GM19025 (cell line): ENCODE results near the gene CRY2.

ENCODE experiments used
- ATAC-seq: cut with Tn5 transposase; IDR thresholded peaks from one replicate; pipeline ENCODE4 v1.9.1; 2021; ENCODE audit warnings: mild to moderate bottlenecking, low read depth, moderate library complexity; ENCODE audit not compliant: unreplicated experiment

CRY2 gene

DNA sequence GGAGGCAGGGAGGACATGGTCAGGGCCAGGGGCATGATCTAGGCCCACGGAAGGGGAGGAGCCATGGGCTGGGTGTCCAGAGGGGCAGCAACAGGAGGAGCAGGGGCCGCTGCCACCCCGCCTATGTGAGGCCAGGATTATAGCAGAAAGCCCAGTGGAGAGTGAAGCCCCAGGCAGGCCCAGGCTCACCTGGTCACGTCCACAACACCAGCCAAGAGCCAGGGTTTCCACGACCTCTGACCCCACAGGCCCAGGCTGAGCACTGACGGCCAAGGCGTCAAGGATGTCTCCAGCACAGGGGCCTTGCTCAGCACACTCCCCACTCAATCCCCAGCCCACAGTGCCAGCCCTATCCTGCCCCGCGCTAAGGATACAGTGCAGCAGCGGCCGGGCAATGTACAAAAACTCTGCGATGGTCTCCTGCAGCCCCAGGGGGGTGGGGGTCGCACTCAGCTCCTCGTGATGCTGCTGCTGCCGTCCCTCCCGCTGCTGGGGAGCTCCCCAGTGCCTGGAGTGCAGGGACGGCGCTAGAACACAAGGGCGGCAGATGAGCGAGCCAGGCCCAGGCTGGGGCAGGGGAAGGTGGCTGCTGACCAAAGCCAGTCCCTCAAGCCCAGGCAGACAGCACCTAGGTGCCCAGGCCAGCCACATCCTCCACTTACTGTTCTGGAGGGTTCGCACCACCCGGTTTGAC, 66.8 kb downstream of the CRY2 start:
- ATAC-seq, result no peak

DNA sequence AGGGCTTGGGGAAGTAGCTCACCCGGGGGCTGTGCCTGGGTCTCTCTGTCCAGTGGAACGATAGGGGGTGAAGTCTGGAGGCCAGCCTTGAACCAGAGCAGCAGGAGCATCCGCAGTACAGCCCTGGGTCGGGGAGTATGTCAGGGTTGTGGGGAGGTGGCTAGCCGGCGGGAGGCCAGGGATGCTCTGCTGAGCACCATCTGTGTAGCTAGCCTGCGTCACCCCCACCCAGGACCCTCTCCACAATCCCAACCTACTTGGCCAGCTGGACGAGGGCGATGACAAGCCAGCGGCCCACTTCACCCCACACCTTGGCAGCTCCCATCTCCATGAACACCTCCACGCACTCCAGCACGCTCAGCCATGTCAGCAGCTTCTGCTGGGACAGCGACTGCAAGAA, 68.2 kb downstream of the CRY2 start:
- ATAC-seq, result no peak

DNA sequence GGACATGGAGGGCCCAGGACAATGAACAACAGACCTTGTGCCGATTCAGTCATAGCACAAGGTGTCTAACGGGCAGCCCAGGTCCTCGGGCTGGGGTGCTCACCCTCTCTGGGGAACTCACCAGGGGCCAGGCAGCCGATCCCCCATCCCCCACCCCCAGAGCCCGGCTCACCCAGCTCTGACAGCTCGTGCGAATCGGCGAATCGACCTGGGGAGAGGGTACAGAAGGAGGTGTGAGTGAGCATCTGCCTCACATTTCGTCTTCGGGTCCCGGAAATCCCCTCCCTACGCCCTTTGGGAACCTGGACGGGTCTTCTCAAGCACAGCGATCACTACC, 70.0 kb downstream of the CRY2 start:
- no peak for ATAC-seq

DNA sequence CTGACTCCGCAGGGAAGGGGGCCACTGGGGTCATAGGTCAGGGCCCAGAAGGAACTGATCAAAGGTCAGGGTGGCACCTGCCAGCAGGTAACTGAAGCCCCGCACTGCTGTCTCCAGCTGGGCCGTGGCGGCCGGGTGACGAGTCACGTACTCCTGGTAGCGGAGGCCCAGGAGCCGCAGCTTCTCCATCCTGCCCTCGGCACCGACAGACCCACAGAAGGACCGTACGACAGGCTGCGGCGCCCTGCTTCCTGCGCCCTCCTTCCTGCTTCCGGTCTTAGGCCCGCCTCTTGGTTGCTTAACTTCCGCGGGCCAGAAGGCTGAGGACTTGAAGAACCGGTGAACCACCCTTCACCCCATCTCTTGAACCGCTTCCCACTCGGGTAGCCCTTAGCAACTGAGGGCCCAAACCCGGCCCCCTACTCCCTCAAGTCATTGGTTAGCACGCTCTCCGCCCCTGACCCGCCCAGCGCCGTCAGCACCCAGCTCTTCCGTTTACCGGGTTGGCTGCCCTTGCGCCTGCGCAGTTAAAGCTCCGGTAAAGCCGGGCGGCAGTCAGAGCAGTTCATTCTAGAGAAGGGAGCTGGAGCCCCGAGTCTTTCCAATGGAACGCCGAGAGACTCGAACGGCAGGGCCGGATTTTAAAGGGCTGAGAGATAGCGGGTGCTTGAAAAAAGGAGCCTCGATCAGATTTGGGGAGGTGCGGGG, 70.5 kb downstream of the CRY2 start, which contains the start of gene PEX16:
Gene PEX16, minus strand, starts transcription at position 255 of the 708 bp plus-strand sequence. Its CDS starts 66 bp downstream, at position 189.
- peak; percentile 86 for ATAC-seq

DNA sequence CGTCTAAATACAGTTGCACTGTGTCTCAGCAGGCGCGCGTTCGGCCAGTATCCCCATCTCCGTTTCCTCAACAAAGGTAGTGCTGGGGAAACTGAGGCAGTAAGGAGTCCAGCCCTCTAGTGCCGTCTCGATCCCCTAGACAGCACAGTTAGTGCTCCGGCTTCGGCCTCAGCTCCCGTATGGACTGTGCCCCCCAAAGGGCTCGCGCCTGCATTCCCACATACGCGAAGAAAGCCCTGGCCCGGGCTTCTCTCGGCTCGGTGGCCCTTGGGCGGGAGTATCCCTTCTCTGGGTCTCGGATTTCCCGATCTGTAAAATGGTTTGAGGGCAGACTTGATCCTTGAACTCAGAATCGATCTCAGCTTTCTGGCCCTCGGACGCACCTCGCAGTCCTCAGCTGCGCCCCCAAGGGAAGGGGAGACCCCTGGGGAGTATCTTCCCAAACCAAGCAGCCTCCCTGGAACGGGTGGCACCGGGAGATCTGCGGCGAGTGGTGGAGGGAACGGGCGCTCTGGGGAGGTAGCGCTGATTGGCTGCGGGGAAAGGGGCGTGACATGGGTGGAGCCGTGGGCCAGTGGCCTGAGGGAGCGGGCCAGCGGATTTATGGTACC, 71.2 kb downstream of the CRY2 start:
- ATAC-seq, result no peak

DNA sequence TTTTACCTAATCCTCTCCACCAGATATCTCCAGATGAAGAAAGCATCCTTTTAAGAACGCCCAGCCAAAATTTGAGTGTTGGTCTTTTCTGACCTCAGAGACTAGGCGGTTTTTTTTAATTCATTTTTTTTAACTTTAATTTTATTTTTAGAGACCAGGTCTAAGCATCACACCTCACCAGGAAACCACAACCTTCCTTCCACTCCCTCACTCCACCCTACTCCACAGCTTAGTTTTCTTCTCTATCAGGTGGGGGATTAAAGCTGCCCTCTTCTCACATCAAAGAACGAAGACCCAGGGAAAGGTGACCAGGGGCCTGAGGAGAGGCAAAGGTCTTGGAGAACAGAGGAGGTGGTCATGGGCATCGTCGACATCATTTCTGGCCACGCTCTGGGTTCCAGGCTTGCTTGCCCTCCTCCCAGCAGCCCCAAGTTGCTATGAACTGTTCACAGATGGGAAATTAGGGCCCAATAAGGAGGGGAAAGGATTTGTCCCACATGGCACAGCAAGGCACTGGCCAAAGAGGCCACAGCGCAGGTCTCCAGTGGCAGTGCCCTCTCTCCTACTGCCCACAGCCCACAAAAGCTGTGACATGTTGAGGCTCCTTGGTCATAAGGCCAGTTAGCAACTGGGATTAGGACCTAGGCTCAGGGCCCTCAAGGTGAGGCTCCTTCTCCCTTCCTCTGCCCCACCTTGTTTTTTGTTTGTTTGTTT, 71.8 kb downstream of the CRY2 start:
- no peak for ATAC-seq

DNA sequence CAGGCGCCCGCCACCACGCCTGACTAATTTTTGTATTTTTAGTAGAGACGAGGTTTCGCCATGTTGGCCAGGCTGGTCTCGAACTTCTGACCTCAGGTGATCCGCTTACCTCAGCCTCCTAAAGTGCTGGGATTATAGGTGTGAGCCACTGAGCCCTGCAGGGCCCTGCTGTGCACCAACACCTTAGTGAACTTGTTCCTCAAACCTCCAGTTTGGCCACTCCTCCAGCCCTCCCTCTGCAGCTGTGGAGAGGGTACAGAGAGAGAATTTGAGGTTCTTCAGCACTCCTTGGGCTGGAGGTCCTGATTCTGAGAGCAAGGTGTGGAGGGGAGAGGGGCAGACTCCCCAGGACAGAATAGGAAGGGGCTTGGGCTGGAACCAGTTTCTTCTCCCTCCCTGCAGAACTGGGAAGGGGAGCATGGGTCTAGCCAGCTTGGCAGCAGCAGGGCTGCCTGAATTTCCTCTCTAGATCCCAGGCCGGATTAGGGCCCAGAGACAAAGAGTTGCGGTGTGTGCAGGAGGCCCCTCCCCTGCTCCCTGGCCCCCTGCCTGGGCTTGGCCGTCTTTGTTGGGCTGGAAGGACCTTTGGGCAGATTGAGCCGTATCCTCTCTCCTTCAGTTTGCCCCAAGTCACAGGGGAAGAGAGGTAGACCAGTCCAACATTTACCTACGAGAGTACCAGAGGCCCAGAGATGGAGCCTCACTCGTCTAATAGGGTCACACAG, 72.7 kb downstream of the CRY2 start:
- no peak for ATAC-seq

DNA sequence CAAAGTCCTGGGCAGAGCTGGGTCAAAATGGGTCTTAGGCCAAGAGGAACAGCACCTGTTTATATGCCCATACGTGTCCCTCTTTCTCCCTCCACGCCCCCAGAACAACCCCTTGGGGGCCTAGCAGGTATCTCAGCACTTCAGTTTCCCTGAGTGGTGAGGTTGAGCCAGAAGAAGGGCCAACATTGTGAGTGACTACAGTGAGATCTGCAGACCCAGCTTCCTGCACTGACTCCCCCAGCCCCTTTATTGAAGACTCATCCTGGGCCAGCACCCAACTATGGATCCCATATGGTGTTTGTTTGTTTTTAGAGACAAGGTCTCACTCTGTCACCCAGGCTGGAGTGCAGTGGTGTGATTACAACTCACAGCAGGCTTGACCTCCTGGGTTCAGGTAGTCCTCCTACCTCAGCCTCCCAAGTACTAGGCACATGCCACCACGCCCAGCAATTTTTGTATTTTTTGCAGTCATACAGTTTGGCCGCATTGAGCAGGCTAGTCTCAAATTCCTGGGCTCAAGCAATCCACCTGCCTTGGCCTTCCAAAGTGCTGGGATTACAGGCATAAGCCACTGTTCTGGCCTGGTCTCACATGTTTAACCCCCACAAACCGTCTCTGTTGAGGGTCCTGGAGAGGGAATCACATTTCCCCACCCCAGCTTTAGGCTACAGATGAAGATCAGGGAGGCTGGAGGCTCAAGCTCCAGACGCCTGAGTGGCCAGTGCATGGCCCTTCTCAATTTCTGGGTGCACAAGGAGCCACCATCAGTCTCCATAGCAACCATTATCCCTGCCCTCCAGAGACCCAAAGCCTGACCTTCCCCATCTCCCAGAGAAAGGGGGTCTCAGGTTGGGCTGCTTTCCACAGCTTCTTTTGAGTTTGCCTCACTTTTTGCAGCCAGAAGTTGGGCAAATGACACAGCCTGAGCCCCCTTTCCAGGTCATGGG, 73.5 kb downstream of the CRY2 start:
- ATAC-seq, result no peak

DNA sequence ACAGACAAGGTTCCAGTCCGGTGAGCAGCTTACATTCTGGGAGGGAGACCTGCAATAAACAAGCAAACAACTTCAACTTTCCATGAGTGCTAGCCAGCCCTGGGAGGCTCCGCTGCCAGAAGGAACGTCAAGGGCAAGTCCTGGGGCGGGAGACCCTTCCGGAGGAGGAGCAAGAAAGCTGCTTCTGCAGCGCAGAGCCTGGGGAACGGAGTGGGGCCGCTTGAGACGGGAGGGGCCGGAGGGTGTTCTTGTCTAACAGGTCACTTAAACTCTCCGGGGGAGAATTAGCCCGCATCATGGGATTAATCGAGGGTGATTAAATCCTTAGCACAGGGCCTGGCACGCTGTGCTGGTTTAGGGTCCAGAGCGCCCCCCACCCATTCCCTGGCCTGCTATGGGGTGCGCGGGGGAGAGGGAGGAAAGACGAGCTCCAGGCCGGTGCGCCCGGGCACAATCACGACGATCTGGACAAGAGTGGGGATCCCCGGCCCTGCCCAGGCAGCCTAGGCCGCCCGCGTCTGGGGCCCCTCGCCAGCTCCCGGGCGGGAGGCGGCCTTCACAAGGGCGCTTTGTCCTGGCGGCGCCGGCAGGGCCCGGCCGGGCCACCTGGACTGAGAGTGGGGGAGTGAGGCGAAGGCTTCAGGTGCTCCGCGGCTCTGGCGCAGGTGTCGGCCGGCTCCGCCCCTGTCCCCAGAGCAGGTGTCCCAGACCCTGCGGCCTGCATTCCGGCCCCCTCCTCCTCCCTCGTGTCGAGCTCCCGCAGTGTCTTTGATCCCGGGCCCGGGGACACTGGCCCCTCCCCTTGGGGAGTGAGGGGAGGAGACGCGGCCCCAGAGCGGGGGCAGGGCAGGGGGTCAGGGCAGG, 74.5 kb downstream of the CRY2 start:
- no peak for ATAC-seq

DNA sequence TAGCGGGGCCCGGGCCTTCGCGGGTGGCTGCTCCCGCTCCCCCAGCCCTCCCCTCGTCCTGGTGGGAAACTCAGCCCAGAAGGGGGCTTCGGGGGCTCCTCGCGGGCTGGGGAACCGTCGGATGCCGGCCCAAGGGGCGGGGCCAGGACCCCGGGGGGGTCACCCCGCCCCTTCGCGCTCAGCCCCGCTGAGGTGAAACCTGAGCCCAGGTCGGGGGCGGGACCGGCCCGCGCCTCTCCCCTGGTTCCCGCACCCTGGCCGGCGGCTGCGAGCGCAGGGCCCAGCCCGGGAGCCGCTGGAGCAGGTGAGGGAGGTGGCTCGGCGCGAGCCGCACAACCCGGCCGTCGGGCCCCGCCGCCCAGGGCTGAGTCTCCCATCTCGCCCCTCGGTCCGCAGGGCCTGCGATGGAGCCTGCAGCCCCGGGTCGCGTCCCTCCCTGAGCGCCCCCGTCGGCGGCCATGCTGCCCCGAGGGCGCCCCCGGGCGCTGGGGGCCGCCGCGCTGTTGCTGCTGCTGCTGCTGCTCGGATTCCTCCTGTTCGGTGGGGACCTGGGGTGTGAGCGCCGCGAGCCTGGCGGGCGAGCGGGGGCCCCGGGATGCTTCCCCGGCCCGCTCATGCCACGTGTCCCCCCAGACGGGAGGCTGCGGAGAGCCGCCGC, 75.3 kb downstream of the CRY2 start, which contains the start of gene LARGE2:
Gene LARGE2, plus strand, starts transcription at position 232 of the 658 bp plus-strand sequence. Its CDS starts 227 bp downstream, at position 459.
- ATAC-seq, result no peak

DNA sequence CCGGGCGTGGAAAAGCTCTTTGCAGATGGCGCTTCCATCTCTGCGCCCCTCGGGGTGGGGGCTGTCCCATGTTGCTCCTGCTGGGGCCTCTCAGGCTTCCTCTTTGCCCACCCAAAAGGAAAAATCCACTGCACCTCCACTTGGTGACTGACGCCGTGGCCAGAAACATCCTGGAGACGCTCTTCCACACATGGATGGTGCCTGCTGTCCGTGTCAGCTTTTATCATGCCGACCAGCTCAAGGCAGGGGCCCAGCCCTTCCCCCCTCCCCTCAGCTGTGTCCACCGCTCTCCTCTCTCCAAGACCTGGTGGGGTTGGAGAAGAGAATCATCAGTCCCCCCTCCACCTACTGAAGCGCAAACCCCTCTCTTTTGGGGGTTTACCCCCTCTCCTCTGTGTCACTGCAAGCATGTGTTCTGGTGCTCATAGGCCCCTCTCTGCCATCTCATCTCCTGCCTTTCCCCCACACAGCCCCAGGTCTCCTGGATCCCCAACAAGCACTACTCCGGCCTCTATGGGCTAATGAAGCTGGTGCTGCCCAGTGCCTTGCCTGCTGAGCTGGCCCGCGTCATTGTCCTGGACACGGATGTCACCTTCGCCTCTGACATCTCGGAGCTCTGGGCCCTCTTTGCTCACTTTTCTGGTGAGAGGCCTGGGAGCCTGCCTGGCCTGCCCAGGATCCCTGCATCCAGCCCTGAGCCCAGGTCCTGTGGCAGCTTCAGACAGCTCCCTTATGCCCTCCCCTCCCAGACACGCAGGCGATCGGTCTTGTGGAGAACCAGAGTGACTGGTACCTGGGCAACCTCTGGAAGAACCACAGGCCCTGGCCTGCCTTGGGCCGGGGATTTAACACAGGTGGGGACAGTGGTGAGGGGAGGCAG, 77.0 kb downstream of the CRY2 start:
- ATAC-seq, result no peak

DNA sequence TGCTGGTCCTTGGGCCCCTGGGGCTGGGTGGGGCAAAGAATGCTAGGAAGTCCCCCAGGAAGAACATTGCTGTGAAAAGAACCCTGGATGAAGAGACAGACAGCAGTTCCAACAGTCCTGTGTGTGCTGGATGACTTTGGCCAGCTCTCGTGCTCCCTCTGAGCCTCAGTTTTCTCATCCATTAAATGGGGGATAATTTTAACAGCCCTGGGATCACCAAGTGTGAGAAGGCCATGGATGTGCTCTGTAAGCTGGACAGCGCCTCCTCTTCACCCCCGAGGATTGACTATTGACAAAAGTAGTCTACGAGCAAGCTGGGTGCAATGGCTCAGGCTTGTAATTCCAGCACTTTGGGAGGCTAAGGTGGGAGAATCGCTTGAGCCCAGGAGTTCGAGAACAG, 77.7 kb downstream of the CRY2 start:
- ATAC-seq, result no peak

DNA sequence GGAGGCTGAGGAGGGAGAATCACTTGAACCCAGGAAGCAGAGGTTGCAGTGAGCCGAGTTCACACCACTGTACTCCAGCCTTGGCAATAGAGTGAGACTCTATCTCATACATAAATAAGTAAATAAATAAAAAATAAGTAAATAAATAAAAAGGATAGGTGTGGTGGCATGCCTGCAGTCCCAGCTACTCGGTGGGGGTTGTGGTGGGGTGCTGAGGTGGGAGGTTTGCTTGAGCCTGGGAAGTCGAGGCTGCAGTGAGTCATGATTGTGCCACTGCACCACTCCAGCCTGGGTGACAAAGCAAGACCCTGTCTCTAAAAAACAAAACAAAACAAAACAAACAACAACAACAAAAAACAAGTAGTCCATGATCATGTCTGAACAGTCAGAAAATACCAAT, 78.3 kb downstream of the CRY2 start:
- ATAC-seq, result no peak

DNA sequence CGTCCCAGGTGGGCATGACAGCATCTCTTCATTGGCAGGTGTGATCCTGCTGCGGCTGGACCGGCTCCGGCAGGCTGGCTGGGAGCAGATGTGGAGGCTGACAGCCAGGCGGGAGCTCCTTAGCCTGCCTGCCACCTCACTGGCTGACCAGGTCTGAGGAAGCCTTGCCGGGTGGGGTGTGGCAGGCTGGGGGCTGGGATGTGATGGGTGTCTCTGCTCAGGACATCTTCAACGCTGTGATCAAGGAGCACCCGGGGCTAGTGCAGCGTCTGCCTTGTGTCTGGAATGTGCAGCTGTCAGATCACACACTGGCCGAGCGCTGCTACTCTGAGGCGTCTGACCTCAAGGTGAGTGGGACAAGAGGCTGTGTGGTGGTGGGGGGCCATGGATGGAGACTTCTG, 78.7 kb downstream of the CRY2 start:
- ATAC-seq, result no peak

DNA sequence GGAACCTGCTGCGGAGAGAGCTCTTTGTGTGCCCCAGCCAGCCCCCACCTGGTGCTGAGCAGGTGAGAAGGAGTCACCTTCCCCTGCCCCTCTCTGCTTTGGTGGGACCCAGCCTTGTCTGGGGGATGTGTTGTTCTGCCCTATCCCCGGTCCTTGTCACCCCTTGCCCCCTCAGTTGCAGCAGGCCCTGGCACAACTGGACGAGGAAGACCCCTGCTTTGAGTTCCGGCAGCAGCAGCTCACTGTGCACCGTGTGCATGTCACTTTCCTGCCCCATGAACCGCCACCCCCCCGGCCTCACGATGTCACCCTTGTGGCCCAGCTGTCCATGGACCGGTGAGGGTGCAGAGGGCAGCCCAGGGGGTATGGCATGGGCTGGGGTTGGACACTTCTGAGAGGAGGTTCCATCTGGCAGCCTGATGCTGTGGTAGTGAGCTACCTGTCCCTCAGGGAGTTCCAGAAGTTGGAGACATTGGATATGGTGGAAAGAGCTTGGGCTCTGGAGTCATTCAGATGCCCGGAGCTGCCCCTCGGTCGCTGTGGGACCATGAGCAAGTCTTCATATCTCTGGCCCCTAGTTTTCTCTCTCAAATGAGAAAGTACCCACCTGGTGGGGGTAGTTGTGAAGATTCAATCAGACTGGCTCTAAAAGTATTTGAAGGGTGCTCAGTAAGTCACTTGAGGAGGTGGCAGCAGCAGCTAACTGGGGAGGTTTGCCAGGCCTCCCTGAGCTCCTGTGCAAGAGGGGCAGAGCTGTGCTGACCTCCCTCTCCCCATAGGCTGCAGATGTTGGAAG, 79.5 kb downstream of the CRY2 start:
- ATAC-seq, result no peak

DNA sequence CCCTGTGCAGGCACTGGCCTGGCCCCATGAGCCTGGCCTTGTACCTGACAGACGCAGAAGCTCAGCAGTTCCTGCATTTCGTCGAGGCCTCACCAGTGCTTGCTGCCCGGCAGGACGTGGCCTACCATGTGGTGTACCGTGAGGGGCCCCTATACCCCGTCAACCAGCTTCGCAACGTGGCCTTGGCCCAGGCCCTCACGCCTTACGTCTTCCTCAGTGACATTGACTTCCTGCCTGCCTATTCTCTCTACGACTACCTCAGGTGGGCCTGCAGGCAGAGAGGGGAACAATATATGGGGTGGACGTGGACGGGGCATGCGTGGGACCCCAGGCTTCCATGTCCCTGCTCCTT, 80.0 kb downstream of the CRY2 start:
- no peak for ATAC-seq
